Ovary (tissue), 9 donors: Measurements from ENCODE around the gene HS3ST6. TPM values are rescaled to one million over a fixed set of nuclear protein-coding genes. Genes with fewer than 3 reads are reported as not detected.
"Not testable (repeated sequence)": the region's sequence is repeated elsewhere in the genome, so short reads cannot be mapped to it uniquely, and the experiment has no call there.

ENCODE experiments used
- DNase-seq, 5 donors: peaks; one replicate each; pipeline ENCODE4 v3.0.0-alpha.2; 2019 to 2020
- H3K27ac ChIP-seq, 2 donors: fragments of 200-600 bp; one replicate each; pipeline versions ENCODE4 v1.5.1 to v1.8.0; 2019 to 2022
- H3K27me3 ChIP-seq: fragments of 200-600 bp; one replicate; pipeline ENCODE4 v1.8.0; 2022
- H3K36me3 ChIP-seq: fragments of 200-600 bp; sonication (generic); one replicate; pipeline ENCODE4 v1.5.1; 2019
- H3K4me1 ChIP-seq: one replicate; pipeline ENCODE4 v1.8.1; 2013; ENCODE audit warnings: mild to moderate bottlenecking, moderate library complexity; ENCODE audit not compliant: insufficient read depth
- H3K4me3 ChIP-seq: fragments of 200-600 bp; sonication (generic); one replicate; pipeline ENCODE4 v1.5.1; 2017
- H3K9me3 ChIP-seq, 2 donors: fragments of 200-600 bp in 1 of 2; sonication (generic) in 1 of 2; one replicate each; pipeline versions ENCODE4 v1.5.1 to v1.8.1; 2013 to 2019; ENCODE audit warnings: mild to moderate bottlenecking in 1 of 2, moderate library complexity in 1 of 2
- EP300 ChIP-seq: sonication (generic); formaldehyde crosslinking; IDR thresholded peaks from one replicate; pipeline ENCODE4 v1.6.1; 2017; ENCODE audit warnings: antibody characterized with exemption
- POLR2A ChIP-seq: fragments of 450-650 bp; IDR thresholded peaks from one replicate; pipeline ENCODE4 v1.6.1; 2017; ENCODE audit warnings: antibody characterized with exemption, mild to moderate bottlenecking, moderate library complexity
- WGBS, 3 donors: extraction: QIAGEN DNeasy Blood & Tissue Kit in 1 of 3; methylation state at CpG; one replicate each; pipeline versions ENCODE4 v1.1.5 to v1.1.7; 2013 to 2017; 5-methylcytosine and 5-hydroxymethylcytosine counted together
- intact Hi-C, 4 donors: fragments of 100-400 bp; cut with DNase I; formaldehyde crosslinking; loops; one replicate each; pipeline versions ENCODE4 v1.11.0 to v1.15.1; 2022 to 2023
- polyA plus RNA-seq, 2 donors: library from polyadenylated mRNA; stranded (reverse); fragments of 200-250 nt in 1 of 2; fragments of 350-450 nt in 1 of 2; fragmentation: Illumina TruSeq in 1 of 2; extraction: RNeasy Lipid Tissue Mini Kit (QIAGEN cat#74804) in 1 of 2; gene quantifications; one replicate each; pipeline ENCODE4 v1.2.3, GENCODE V29; 2013 to 2014
- total RNA-seq, 7 donors: library from RNA; depleted of rRNA in 2 of 7; stranded (reverse); fragments of >200 nt in 2 of 7; fragmentation: NEBNext Ultra II Directional in 3 of 7; extraction: Animal tissue kit (Norgen Biotek cat#: 25700) in 3 of 7; gene quantifications; one replicate each; pipeline versions ENCODE4 v1.1.0 to v1.2.4, GENCODE V29; 2016 to 2023
- TF ChIP-seq, protein P1 (sequence below), 3 donors: fragments of 450-650 bp in 2 of 3; fragments of 200-600 bp in 1 of 3; IDR thresholded peaks; one replicate each; pipeline versions ENCODE4 v1.5.1 to v1.8.0; 2016 to 2022; ENCODE audit warnings: antibody characterized with exemption in 3 of 3, mild to moderate bottlenecking in 1 of 3
- donor health status: DM: no; HTN: no; CAD: no; lungs with moderate emphysema.
- donor health status: DM: no; HTN: no; CAD: no.
- donor health status: Bipolar disorder and iron deficiency.
- donor health status: DM: yes; HTN: yes; CAD: no.
- donor health status: DM: no; HTN: no; CAD: no.
- donor health status: DM: yes; HTN: yes; CAD: no.

Gene HS3ST6
- total and polyA plus RNA-seq, 9 donors: 0.69 to 1.8 TPM; not detected in 7

DNA sequence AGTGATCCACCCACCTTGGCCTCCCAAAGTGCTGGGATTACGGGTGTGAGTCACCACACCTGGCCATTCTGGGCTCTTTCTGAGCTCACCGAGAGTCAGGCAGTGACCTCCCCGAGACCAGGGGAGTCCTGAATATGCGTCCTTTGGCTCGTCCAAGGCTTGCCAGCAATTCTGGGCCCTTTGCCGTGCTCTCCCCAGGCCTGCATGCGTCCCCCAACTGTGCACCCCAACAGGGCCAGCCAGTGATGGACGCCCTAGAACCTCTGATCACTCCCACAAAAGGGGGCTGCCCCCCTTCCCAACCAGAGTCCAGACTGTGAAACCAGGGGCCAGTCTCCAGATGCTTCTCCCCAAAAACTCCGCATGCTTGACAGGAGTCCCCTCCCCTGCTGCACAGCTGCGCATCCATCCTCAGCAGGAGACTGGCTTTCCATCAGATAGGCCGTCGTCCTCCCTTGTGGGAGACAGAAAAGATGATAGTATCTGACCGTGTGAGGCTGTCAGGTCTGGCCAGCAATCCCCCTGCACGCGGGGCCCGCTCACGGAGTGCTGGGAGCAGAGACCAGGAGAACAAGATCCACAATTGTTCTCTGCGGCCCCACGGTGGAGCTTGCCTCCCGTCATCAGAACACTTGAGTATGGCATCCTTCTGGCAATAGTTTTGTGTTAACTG lies 15.5 kb downstream of the HS3ST6 start:
- Histone ChIP-seq H3K36me3 (no peaks in the 10 kb centered on the region), H3K27ac (no peak overlapping the region), H3K4me3 (no peak overlapping the region), H3K4me1 (peaks cover 5% of the 10 kb centered on the region), H3K27me3 (no peaks in the 10 kb centered on the region), H3K9me3 (no peaks in the 10 kb centered on the region)
- intact Hi-C loops: no loop called here
- TF ChIP-seq, protein P1, sequence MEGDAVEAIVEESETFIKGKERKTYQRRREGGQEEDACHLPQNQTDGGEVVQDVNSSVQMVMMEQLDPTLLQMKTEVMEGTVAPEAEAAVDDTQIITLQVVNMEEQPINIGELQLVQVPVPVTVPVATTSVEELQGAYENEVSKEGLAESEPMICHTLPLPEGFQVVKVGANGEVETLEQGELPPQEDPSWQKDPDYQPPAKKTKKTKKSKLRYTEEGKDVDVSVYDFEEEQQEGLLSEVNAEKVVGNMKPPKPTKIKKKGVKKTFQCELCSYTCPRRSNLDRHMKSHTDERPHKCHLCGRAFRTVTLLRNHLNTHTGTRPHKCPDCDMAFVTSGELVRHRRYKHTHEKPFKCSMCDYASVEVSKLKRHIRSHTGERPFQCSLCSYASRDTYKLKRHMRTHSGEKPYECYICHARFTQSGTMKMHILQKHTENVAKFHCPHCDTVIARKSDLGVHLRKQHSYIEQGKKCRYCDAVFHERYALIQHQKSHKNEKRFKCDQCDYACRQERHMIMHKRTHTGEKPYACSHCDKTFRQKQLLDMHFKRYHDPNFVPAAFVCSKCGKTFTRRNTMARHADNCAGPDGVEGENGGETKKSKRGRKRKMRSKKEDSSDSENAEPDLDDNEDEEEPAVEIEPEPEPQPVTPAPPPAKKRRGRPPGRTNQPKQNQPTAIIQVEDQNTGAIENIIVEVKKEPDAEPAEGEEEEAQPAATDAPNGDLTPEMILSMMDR (IDR thresholded peaks at IDR 0.05): no peak
- TF ChIP-seq POLR2A: no peak
- no peak for TF ChIP-seq EP300
- no peak for DNase-seq
- WGBS, 3 donors: 66 to 69% (median 67%) methylated on average over 20 of the region's 20 CpGs

DNA sequence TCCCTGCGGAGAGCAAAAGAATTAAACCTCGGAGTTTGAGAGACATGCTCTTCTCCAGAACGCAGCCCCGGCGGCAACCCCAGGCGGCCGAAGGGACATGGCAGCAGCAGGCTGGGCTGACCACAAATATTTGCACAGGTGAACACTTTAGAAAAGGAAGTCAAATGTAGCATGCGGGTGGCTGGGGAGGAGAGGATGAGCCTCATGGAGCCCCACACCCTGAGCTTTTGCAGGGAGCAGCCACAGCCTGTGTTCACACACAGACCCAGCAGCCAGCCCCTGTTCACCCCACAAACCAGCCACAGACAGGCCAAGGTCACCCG lies 17.8 kb downstream of the HS3ST6 start:
- WGBS, 3 donors: 72 to 86% (median 78%) methylated on average over 8 to 9 of the region's 9 CpGs
- Histone ChIP-seq H3K9me3 (no peaks in the 10 kb centered on the region), H3K4me1 (peaks cover 5% of the 10 kb centered on the region), H3K4me3 (no peak overlapping the region), H3K27ac (no peak overlapping the region), H3K36me3 (no peaks in the 10 kb centered on the region), H3K27me3 (no peaks in the 10 kb centered on the region)
- TF ChIP-seq, protein P1 (IDR thresholded peaks at IDR 0.05): no peak
- no peak for TF ChIP-seq POLR2A
- TF ChIP-seq EP300: no peak
- intact Hi-C loops: no loop called here
- no peak for DNase-seq

DNA sequence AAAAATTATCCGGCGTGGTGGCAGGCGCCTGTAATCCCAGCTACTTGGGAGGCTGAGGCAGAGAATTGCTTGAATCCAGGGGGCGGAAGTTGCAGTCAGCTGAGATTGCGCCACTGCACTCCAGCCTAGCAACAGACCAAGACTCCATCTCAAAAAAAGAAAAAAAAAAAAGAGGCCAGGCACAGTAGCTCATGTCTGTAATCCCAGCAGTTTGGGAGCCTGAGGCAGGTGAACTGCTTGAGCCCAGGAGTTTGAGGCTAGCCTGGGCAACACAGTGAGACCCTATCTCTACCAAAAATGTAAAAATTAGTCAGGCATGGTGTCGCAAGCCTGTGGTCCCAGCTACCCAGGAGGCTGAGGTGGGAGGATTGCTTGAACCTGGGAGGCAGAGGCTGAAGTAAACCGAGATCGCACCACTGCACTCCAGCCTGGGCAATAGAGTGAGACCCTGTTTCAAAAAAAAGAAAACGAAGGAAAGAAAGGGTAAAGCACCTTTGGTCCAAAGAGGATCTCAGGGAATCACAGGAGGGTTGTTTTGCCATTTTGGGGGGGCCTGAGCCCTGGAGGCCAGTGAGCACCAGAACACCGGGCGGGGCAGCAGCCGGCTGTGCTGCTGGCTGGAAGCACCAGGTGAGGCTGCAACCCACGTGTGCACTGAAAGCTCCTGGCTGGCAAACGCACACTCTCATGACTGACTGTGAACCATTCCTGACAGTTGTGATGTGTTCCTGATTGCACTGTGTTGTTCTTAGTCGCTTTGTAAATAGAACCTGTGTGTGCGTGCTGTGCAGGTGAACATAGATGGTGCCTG lies 18.4 kb downstream of the HS3ST6 start:
- Histone ChIP-seq H3K4me1 (peaks cover 5% of the 10 kb centered on the region), H3K27me3 (no peaks in the 10 kb centered on the region), H3K4me3 (no peak overlapping the region), H3K27ac (no peak overlapping the region), H3K36me3 (no peaks in the 10 kb centered on the region), H3K9me3 (no peaks in the 10 kb centered on the region)
- DNase-seq: no peak
- WGBS, 3 donors: 73 to 83% (median 80%) methylated on average over 16 of the region's 16 CpGs
- intact Hi-C loops: no loop called here
- no peak for TF ChIP-seq POLR2A
- TF ChIP-seq EP300: no peak
- TF ChIP-seq, protein P1 (IDR thresholded peaks at IDR 0.05): no peak

DNA sequence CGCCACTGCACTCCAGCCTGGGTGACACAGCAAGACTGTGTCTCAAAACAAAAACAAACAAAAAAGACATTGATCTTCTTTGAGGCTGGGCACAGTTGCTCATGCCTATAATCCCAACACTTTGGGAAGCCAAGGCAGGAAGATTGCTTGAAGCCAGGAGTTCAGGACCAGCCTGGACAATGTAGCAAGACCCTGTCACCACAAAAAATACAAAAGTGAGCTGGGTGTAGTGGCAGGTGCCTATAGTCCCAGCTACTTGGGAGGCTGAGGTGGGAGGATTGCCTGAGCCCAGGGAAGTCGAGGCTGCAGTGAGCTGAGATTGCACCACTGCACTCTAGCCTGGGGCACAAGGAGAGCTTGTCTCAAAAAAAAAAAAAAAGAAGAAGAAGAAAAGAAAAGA lies 20.5 kb downstream of the HS3ST6 start:
- H3K9me3 ChIP-seq, H3K4me3 ChIP-seq, DNase-seq, H3K36me3 ChIP-seq, H3K4me1 ChIP-seq, H3K27me3 ChIP-seq, intact Hi-C loops, H3K27ac ChIP-seq: not testable (repeated sequence)
- WGBS, 3 donors: 72 to 84% (median 80%) methylated on average over 2 of the region's 2 CpGs
